Stomach smooth muscle (tissue), 2 donors: ENCODE data around the gene DNLZ.

Source experiments
- H3K27ac ChIP-seq: one replicate; pipeline ENCODE4 v1.7.0; 2013; ENCODE audit warnings: mild to moderate bottlenecking, low read length, inconsistent platforms
- H3K27me3 ChIP-seq, 2 donors: one replicate each; pipeline ENCODE4 v1.7.0; 2013; ENCODE audit warnings: low read length in 2 of 2; ENCODE audit not compliant: insufficient read depth in 2 of 2, control insufficient read depth in 1 of 2
- H3K36me3 ChIP-seq, 2 donors: one replicate each; pipeline ENCODE4 v1.7.0; 2013; ENCODE audit warnings: low read length in 2 of 2; ENCODE audit not compliant: control insufficient read depth in 2 of 2, insufficient read depth in 2 of 2
- H3K4me1 ChIP-seq: one replicate; pipeline ENCODE4 v1.7.0; 2013; ENCODE audit warnings: low read length; ENCODE audit not compliant: control insufficient read depth, insufficient read depth
- H3K4me3 ChIP-seq, 2 donors: one replicate each; pipeline ENCODE4 v1.7.0; 2013; ENCODE audit warnings: low read length in 2 of 2
- H3K9ac ChIP-seq, 2 donors: one replicate each; pipeline ENCODE4 v1.7.0; 2013; ENCODE audit warnings: low read length in 2 of 2, mild to moderate bottlenecking in 1 of 2
- H3K9me3 ChIP-seq, 2 donors: one replicate each; pipeline ENCODE4 v1.7.0; 2013; ENCODE audit warnings: low read length in 2 of 2; ENCODE audit not compliant: control insufficient read depth in 2 of 2
- donor health status: healthy.
- donor health status: Pancreatic carcinoma.

Gene DNLZ

DNA sequence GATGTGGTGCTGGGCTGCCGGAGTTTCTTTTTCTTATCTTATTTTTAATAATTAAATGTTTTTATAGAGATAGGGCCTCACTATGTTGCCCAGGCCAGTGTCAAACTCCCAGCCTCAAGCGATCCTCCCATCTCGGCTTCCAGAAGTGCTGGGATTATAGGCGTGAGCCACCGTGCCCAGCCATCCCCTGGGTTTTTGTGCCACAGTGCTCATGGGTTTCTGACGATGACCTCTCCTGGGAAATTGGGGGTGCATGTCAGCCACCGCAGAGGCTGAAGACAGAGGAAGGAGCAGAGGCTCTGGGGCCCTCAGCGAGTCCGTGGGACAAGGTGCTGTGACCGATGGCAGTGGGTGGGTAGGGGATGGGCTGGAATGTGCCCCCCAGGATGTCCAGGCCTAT is 21.8 kb downstream of the DNLZ start:
- no peaks in the 10 kb centered on the region for H3K27me3 ChIP-seq
- no peak overlapping the region for H3K27ac ChIP-seq
- peak overlapping the region; percentile 33 to 47 for H3K9ac ChIP-seq
- H3K4me3 ChIP-seq: peak overlapping the region; percentile 55 to 69
- peaks cover 24% of the 10 kb centered on the region for H3K4me1 ChIP-seq
- H3K9me3 ChIP-seq: no peaks in the 10 kb centered on the region
- no peaks in the 10 kb centered on the region for H3K36me3 ChIP-seq

GRCh38 chr9:136341042-136341655 is 22.4 kb downstream of the DNLZ start:
- Histone ChIP-seq H3K27ac (no peak overlapping the region), H3K27me3 (no peaks in the 10 kb centered on the region), H3K9me3 (no peaks in the 10 kb centered on the region), H3K36me3 (peaks cover 0 to 2% of the 10 kb centered on the region in 2 donors), H3K4me3 (no peak overlapping the region), H3K4me1 (peaks cover 22% of the 10 kb centered on the region), H3K9ac (no peak overlapping the region)

- Histone ChIP-seq H3K27ac (no peak overlapping the region), H3K36me3 (peaks cover 0 to 2% of the 10 kb centered on the region in 2 donors), H3K9ac (no peak overlapping the region), H3K27me3 (no peaks in the 10 kb centered on the region), H3K9me3 (no peaks in the 10 kb centered on the region), H3K4me1 (peaks cover 18% of the 10 kb centered on the region), H3K4me3 (no peak overlapping the region)
These were observed 23.0 kb downstream of the DNLZ start for GRCh38 chr9:136340356-136341041.

DNA sequence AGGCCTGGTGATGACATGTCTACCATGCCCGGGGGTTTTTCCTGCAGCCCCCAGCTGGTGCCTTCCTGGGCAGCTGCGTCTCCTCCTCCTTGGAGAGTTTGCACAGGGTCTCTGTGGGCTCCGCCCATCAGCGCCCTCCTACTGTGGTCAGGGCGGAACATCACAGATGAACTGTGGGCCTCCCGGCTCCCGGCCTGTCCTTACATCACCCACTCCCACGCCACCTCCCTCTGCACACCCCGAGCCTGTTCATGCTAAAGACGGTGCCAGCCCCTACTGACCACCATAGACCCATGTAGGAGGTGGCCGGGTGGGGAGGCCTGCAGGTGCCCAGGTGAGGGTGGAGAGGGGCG is 23.6 kb downstream of the DNLZ start:
- H3K4me3 ChIP-seq: no peak overlapping the region
- no peak overlapping the region for H3K9ac ChIP-seq
- peaks cover 18% of the 10 kb centered on the region for H3K4me1 ChIP-seq
- no peaks in the 10 kb centered on the region for H3K27me3 ChIP-seq
- H3K9me3 ChIP-seq: no peaks in the 10 kb centered on the region
- peaks cover 0 to 2% of the 10 kb centered on the region in 2 donors for H3K36me3 ChIP-seq
- H3K27ac ChIP-seq: no peak overlapping the region

DNA sequence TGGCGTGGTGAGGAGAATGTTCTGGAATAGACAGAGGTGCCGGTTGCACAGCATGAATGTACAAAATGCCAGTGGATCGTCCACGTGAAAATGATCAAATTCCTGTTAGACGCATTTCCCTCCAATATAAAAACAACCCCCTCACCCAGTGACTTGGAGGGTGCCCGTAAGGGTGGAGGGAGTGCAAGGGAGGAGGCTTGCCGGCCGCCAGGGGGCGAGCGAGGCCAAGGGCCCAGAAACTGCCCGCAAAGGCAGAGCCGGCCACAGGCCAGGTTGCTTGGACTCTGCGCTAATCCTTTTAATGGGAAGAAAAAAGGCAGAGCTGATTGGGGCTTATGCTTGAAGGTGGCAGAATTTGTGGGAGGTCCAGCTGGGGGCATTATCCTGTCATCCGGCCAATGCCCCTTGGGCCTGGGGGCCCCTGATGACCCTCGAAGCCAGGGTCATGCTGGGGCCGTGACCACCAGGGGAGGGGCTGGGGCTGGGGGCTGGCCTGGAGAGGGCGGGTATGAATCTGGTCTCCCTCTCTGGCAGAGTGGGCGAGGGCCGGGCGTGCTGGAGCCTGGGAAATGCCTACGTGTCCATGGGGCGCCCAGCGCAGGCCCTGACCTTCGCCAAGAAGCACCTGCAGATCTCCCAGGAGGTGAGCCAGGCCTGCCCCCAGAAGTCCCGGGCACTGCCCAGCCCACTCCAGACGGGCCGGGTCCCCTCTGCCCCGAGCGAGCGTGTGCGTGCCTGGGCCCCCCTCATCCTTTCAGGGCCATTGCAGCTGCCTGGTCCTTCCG is 24.2 kb downstream of the DNLZ start:
- H3K4me3 ChIP-seq: no peak overlapping the region
- H3K27me3 ChIP-seq: no peaks in the 10 kb centered on the region
- H3K9me3 ChIP-seq: no peaks in the 10 kb centered on the region
- H3K36me3 ChIP-seq: peaks cover 0 to 2% of the 10 kb centered on the region in 2 donors
- H3K27ac ChIP-seq: no peak overlapping the region
- no peak overlapping the region for H3K9ac ChIP-seq
- peaks cover 15% of the 10 kb centered on the region for H3K4me1 ChIP-seq

DNA sequence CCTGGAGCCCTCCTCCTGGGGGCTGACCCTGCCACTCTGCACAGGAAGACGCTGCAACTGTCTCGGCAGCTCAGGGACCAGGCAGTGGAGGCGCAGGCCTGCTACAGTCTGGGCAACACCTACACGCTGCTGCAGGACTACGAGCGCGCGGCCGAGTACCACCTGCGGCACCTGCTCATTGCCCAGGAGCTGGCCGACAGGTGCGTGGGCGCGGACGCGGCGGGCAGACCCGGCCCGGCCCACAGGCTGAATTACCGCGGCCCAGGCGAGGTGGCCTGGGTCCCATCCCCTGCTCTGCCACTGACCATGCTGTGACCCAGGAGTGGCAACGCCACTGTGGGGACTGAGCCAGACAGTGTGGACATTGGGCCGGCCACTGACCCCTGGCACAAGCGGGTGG is 25.0 kb downstream of the DNLZ start:
- Histone ChIP-seq H3K4me1 (peaks cover 15% of the 10 kb centered on the region), H3K27me3 (no peaks in the 10 kb centered on the region), H3K36me3 (peaks cover 0 to 2% of the 10 kb centered on the region in 2 donors), H3K27ac (no peak overlapping the region), H3K4me3 (no peak overlapping the region), H3K9me3 (no peaks in the 10 kb centered on the region), H3K9ac (no peak overlapping the region)

GRCh38 chr9:136337416-136338395 is 25.8 kb downstream of the DNLZ start:
- Histone ChIP-seq H3K9ac (no peak overlapping the region), H3K27ac (no peak overlapping the region), H3K36me3 (peaks cover 0 to 2% of the 10 kb centered on the region in 2 donors), H3K27me3 (no peaks in the 10 kb centered on the region), H3K4me1 (peaks cover 9% of the 10 kb centered on the region), H3K9me3 (no peaks in the 10 kb centered on the region), H3K4me3 (no peak overlapping the region)

DNA sequence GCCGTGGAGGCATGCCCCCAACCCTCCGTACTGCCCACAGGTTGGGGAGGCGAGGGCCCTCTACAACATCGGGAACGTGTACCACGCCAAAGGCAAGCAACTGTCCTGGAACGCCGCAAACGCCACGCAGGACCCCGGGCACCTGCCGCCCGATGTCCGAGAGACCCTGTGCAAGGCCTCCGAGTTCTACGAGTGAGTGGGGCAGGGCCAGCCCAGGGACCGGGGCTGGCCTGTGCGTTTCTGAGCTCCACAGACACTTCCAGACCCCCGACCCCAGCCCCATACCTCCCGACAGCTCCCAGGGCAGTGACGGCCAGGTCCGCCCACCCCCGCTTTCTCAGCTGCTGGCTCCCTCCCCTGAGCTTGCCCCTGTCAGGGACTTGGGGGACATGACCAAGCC is 26.7 kb downstream of the DNLZ start:
- H3K9ac ChIP-seq: no peak overlapping the region
- no peaks in the 10 kb centered on the region for H3K27me3 ChIP-seq
- H3K36me3 ChIP-seq: peaks cover 0 to 2% of the 10 kb centered on the region in 2 donors
- no peak overlapping the region for H3K27ac ChIP-seq
- no peaks in the 10 kb centered on the region for H3K9me3 ChIP-seq
- no peak overlapping the region for H3K4me3 ChIP-seq
- H3K4me1 ChIP-seq: peaks cover 2% of the 10 kb centered on the region

DNA sequence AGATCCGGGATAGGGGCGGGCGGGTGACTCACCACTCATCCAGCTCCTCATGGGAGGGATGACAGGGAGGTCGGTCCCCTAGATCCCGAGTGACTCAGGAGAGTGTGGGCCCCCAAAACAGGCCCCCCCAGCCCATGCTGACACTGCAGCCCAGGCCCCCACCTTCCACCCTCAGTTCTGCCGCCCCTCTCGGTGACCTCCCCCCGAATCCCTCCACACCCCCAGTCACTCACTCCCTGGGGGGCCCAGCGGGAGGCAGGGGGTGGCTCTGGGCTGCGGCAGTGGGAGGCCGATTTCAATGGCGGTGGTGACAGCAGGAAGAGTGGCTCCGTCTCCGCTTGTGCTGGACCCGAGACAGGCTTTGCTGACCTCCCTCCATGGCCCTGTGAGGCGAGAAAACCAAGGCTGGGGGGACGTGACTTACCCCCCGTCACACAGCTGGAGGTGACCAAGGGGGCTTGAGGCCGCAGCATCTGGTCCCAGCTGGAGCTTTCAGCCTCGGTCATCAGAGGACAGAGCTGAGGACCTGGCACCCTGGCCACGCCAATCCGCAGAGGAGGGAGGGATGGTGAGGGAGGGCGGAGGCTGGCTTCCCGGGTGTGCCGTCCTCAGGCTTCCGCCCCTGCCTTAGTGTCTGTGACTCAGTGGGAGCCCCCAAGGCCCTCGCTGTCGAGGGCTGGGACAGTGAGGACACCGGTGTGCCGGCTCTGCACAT is 27.2 kb downstream of the DNLZ start:
- Histone ChIP-seq H3K4me3 (no peak overlapping the region), H3K27me3 (no peaks in the 10 kb centered on the region), H3K36me3 (peaks cover 0 to 2% of the 10 kb centered on the region in 2 donors), H3K4me1 (no peaks in the 10 kb centered on the region), H3K27ac (no peak overlapping the region), H3K9me3 (no peaks in the 10 kb centered on the region), H3K9ac (no peak overlapping the region)
